ENCODE measurements around the gene BCAR3.

BCAR3 gene

GRCh38 chr1:93690921-93691789 is 9.5 kb upstream of the BCAR3 start:
- in situ Hi-C loops (cut with HindIII; ENCODE audit: low sequenced_read_pairs) = no loop called here
- no peak for DNase-seq (ENCODE audit: low read depth)
- H3K4me3 ChIP-seq (ENCODE audit: low read depth, low read length) = no peak overlapping the region
- TF ChIP-seq CTCF (IDR thresholded peaks at IDR 0.05; ENCODE audit: low read depth, low read length, missing control alignments) = no peak

- in situ Hi-C loops (cut with HindIII; ENCODE audit: low sequenced_read_pairs) = no loop called here
- H3K4me3 ChIP-seq (ENCODE audit: low read depth, low read length) = no peak overlapping the region
- no peak for DNase-seq (ENCODE audit: low read depth)
- no peak for TF ChIP-seq CTCF (IDR thresholded peaks at IDR 0.05; ENCODE audit: low read depth, low read length, missing control alignments)
These were observed 8.7 kb upstream of the BCAR3 start for GRCh38 chr1:93690341-93690740.

- in situ Hi-C loops (cut with HindIII; ENCODE audit: low sequenced_read_pairs) = no loop called here
- H3K4me3 ChIP-seq (ENCODE audit: low read depth, low read length) = no peak overlapping the region
- no peak for TF ChIP-seq CTCF (IDR thresholded peaks at IDR 0.05; ENCODE audit: low read depth, low read length, missing control alignments)
- no peak for DNase-seq (ENCODE audit: low read depth)
These were observed 8.0 kb upstream of the BCAR3 start for GRCh38 chr1:93689521-93690223.

GRCh38 chr1:93687542-93687941 is 5.9 kb upstream of the BCAR3 start:
- H3K4me3 ChIP-seq (ENCODE audit: low read depth, low read length) = no peak overlapping the region
- in situ Hi-C loops (cut with HindIII; ENCODE audit: low sequenced_read_pairs) = no loop called here
- no peak for TF ChIP-seq CTCF (IDR thresholded peaks at IDR 0.05; ENCODE audit: low read depth, low read length, missing control alignments)
- DNase-seq (ENCODE audit: low read depth) = no peak

- no peak for TF ChIP-seq CTCF (IDR thresholded peaks at IDR 0.05; ENCODE audit: low read depth, low read length, missing control alignments)
- DNase-seq (ENCODE audit: low read depth) = no peak
- no peak overlapping the region for H3K4me3 ChIP-seq (ENCODE audit: low read depth, low read length)
- in situ Hi-C loops (cut with HindIII; ENCODE audit: low sequenced_read_pairs) = no loop called here
These were observed 5.0 kb upstream of the BCAR3 start for GRCh38 chr1:93686504-93687250.

GRCh38 chr1:93685918-93686317 is 4.3 kb upstream of the BCAR3 start:
- no peak overlapping the region for H3K4me3 ChIP-seq (ENCODE audit: low read depth, low read length)
- DNase-seq (ENCODE audit: low read depth) = no peak
- TF ChIP-seq CTCF (IDR thresholded peaks at IDR 0.05; ENCODE audit: low read depth, low read length, missing control alignments) = no peak
- in situ Hi-C loops (cut with HindIII; ENCODE audit: low sequenced_read_pairs) = no loop called here
